GM12872 (cell line): ENCODE results near the gene ALDH4A1.

ENCODE experiments used
- TF ChIP-seq, protein P1 (sequence below): IDR thresholded peaks from 3 replicates; pipeline ENCODE4 v1.5.1; 2011; ENCODE audit warnings: low read depth, mild to moderate bottlenecking, low read length, moderate library complexity; ENCODE audit not compliant: insufficient read depth

The ALDH4A1 gene

DNA sequence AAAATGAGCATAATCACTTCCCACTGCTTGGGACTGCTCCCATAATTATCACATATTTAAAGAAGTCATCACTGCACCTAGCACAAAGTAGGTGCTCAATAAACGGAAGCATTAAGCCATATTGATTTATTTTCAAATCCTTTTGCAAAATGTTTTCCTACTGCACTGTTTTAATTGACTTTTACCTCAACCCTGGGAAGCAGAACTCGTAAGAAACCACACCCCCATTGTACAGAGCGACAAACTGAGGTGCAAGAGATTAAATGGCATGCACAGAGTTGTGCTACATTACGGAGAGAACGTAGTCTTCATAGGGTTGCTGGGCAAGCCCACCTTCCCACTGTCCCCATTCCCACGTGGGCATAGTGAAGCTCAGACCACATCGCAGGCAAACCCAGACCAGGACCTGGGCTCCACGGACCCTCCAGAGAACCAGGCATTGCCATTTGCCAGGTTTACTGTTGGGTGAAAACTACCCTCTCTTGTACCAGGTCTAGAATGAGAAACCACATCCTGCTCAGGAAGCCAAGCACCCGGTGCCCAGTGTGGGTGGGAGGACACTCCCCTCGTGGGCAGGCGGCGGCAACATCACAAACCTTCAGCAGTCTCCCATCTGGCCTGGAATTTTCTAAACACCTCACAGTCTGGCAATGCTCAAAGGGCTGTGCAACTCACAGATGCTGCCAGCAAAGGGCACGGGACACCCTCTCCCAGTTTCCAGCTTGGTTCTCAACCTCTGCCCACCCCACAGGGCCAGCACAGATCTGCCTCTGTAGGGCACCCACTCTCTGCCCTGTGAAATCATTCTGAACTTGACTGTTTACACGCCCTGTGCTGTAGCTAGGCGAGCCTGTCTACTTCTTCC lies 45.9 kb upstream of the ALDH4A1 start:
- TF ChIP-seq, protein P1, sequence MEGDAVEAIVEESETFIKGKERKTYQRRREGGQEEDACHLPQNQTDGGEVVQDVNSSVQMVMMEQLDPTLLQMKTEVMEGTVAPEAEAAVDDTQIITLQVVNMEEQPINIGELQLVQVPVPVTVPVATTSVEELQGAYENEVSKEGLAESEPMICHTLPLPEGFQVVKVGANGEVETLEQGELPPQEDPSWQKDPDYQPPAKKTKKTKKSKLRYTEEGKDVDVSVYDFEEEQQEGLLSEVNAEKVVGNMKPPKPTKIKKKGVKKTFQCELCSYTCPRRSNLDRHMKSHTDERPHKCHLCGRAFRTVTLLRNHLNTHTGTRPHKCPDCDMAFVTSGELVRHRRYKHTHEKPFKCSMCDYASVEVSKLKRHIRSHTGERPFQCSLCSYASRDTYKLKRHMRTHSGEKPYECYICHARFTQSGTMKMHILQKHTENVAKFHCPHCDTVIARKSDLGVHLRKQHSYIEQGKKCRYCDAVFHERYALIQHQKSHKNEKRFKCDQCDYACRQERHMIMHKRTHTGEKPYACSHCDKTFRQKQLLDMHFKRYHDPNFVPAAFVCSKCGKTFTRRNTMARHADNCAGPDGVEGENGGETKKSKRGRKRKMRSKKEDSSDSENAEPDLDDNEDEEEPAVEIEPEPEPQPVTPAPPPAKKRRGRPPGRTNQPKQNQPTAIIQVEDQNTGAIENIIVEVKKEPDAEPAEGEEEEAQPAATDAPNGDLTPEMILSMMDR, result no peak

DNA sequence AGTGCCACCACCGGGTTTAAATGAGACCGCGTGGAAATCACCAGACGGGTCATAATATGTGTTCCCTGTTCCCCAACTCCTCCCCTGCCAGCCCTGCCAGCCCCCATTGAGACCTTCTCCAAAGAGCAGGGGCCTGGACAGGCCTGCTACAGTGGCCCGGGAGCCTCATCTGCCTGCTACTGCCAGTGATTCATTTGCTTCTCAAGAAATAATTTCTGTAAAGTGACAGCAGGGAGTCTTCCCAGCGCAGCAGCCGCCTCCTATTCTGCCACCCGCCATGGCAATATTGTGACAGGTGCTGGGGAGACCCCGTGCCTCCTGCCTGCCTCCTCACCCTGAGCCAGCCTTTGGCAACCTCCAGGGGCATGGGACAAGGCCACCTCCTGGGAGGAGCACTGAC lies 45.2 kb upstream of the ALDH4A1 start:
- TF ChIP-seq, protein P1, result no peak

DNA sequence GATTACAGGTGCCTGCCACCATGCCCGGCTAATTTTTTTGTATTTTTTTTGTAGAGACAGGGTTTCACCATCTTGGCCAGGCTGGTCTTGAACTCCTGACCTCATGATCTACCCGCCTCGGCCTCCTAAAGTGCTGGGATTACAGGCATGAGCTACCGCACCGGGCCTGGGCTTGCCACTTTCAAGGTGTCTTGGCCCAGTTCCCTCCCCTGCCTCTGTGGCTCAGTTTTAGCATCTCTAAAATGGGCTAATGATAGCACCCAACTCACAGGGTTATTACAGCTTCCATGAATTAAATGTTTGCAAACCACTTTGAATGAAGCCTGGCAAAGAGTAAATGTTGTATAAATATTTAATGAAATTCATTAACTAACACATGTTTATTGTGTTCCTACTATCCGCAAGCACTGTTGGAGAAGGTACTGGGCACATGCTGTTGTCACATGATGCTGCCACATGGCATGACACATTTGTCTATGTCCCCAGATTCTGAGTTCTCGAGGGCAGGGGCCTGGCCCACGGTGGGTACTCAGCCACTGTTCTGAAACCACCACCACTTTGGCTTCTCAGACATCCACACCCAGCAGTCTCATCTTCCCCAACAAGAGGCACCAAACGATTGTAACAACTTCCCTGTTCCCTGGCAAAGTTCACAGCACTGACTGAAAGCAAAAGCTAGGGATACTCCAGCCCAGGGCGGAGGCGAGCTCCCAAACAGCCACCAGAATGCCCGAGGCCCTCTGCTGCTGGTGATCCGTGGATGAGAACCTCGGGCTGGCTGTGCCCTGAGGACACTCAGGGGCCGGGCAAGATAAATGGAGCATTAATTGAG lies 44.4 kb upstream of the ALDH4A1 start:
- TF ChIP-seq, protein P1, result no peak

DNA sequence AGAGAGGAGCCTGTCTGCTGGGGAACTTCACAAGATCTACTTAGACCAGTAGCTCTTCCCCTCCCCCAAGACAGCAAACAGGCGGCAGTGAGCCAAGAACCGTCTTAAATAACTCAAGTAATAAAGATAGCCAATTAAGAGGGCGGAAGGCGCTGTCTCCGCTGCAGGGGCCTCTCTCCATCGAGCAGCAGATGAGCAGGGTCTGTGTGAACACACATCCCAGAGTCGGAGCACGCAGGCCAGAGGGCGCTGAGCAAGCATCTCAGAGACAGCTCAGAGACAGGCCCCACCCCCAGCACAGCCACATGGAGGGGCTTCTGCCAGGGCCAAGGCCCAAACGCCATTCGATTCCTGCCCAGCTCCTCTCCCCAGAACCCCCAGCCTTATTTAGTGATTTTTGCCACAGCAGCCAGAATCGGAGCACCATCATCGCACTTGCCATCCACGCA lies 43.1 kb upstream of the ALDH4A1 start:
- TF ChIP-seq, protein P1, result no peak

DNA sequence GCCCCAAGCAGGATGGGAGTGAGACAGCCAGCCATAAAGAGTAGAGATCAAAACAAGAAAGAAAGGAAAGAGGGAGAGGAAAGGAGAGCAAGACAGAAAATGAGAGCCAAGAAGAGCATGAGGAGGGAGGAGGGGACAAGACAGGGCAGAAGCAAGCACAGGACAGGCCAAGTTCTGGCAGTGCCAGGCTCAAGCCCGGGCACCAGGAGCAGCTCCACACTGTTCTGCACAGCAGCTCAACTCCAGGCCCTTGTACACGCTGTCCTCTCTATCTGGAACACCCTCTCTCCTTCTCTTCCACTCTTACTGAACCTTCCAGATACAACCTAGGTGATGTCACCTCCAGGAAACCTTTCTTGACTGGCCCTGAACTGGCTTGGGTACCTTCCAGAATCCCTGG lies 42.5 kb upstream of the ALDH4A1 start:
- TF ChIP-seq, protein P1, result no peak

DNA sequence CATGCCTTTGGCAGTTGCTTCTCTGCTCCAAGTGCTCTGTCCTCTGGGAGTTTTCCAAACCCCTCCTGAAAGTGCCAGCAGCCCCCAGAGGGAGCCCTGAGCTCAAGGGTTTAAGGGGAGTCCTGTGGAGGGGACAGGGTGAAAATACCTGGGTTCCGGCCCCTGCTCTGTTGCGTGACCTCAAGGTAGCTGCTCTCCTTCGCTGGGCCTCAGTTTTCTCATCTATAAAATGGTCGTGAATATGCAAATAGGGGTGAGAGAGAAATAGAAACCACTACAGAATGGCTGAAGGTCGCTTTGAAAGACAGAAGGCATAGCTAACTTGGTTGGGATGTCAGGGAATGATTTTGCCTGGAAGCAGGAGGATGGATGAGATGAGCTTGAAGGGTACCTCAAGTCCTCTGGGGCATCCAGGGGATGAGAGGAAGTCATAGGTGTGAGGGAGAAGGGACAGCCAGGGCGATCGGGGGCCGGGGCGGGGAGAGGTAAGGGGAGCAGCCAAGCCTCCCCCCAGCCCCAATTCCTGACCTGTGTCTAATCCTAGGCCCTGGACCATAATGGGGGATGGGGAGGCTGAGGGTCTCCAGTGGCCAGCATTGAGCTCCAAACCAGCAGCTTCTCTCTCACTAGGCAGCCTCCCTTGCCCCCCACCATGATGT lies 41.7 kb upstream of the ALDH4A1 start:
- TF ChIP-seq, protein P1, result no peak

DNA sequence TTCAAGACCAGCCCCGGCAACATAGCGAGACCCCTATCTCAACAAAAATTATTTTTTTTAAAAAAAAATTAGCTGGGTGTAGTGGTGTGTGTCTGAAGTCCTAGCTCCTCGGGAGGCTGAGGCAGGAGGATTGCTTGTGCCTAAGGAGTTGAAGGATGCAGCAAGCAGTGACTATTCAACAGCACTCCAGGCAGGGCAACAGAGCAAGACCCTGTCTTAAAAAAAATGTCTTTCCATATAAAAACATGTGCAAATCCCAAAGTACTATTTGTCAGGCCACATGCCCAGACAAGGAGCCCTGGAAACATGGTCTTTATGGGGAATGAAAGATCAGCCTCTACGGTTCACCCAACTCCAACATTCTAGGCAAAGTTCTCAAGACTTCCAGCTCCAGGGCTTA lies 40.8 kb upstream of the ALDH4A1 start:
- TF ChIP-seq, protein P1, result no peak
